ENCODE measurements around the gene PHLDA1.

PHLDA1 gene

DNA sequence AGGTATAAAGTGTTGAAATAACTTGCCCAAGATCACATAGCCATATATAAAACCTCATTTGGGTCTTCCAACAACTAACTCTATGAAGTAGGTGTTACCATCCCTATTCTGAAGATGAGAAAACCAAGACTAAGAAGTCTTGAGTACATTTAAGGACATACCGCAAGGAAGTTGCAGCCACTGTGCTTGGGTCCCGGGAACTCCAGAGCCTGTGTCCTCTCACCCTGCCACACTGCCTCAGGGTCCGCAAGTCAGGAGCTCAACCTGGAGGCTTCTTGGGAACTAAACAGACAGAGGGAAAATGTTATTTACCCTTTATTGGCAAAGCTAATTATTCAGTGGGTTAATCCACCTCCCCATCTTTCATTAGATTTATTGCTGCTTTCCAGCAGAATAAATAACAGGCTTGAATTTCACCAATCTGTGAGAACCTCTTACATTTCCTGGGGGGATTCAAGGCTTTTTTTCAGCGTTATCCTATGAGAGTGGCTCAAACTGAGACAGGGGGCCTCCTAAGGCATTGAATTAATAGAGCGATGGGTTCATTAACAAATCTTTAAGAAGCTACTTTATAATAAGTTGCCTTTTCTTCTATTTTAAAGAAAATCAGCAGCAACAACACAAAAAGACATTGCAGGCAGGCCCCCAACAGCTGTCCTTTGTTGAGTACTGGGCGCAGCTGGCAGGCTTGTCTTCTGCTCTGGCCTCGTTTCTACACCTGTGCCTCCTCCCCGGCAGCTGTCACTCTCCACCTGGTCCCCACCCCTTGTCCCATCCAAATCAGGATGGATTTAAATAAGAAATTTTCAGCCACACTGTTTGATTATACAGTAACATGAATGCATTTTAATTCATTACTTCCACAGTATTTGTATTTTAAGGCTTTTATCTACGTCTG, 25.3 kb downstream of the PHLDA1 start:
- no peak for TF ChIP-seq Cebpa-rat (IDR thresholded peaks at IDR 0.05)
- H3K27me3 ChIP-seq, result no peaks in the 10 kb centered on the region
- H3K4me3 ChIP-seq, result no peak overlapping the region
- no peak overlapping the region for H3K9ac ChIP-seq
- no peak overlapping the region for H3K27ac ChIP-seq
- no peaks in the 10 kb centered on the region for H4K20me1 ChIP-seq
- H3K4me1 ChIP-seq, result no peaks in the 10 kb centered on the region
- no peaks in the 10 kb centered on the region for H3K36me3 ChIP-seq
- no peak overlapping the region for H3K4me2 ChIP-seq
- H3K9me3 ChIP-seq, result peaks cover 6% of the 10 kb centered on the region

DNA sequence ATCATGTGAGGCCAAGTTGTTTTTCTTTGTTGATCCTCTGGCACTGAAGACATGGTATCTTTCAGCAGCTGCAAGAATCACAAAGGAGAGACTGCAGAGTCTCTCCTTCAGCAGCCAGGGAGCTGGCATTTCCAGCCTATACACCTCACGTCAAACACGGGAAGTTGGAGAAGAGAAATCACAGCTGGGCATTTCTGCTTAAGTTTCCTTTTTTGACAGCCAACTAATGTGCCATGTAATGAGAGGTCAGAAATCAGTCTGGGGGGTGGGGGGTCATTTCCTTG, 28.3 kb downstream of the PHLDA1 start:
- no peaks in the 10 kb centered on the region for H3K27me3 ChIP-seq
- no peaks in the 10 kb centered on the region for H3K4me1 ChIP-seq
- no peak overlapping the region for H3K9ac ChIP-seq
- no peaks in the 10 kb centered on the region for H3K36me3 ChIP-seq
- H3K4me2 ChIP-seq, result no peak overlapping the region
- TF ChIP-seq Cebpa-rat (IDR thresholded peaks at IDR 0.05), result no peak
- H3K4me3 ChIP-seq, result no peak overlapping the region
- no peaks in the 10 kb centered on the region for H4K20me1 ChIP-seq
- peaks cover 6% of the 10 kb centered on the region for H3K9me3 ChIP-seq
- no peak overlapping the region for H3K27ac ChIP-seq

GRCh38 chr12:76002598-76003354, 28.8 kb downstream of the PHLDA1 start:
- Histone ChIP-seq H3K9ac (no peak overlapping the region), H3K4me3 (no peak overlapping the region), H3K4me1 (no peaks in the 10 kb centered on the region), H3K27me3 (no peaks in the 10 kb centered on the region), H3K9me3 (peaks cover 6% of the 10 kb centered on the region), H3K4me2 (no peak overlapping the region), H3K27ac (no peak overlapping the region), H4K20me1 (no peaks in the 10 kb centered on the region), H3K36me3 (no peaks in the 10 kb centered on the region)
- no peak for TF ChIP-seq Cebpa-rat (IDR thresholded peaks at IDR 0.05)

DNA sequence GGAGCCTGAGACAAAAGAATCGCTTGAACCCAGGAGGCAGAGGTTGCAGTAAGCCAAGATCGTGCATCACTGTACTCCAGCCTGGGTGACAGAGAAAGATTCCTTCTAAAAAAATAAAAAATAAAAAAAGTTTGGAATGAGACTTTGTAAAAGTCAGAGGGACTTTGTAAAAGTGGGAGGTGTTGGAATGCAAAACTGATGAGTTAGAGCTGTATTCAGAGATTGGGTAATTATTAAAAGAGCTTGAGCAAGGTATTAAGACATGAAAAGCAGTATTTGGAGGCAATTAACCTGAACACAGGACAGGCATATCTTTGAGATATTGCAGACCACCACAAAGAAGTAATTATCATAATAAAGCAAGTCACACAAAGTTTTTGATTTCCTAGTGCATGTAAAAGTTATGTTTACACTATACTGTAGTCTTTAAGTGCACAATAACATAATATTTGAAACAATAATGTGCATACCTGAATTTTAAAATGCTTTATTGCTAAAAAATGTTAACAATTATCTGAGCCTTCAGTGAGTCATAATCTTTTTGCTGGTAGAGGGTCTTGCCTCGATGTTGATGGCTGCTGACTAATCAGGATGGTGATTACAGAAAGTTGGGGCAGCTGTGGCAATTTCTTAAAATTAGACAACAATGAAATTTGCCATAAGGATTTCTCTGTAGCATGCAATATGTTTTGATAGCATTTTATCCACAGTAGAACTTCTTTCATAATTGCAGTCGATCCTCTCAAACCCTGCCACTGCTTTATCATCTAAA, 33.1 kb downstream of the PHLDA1 start:
- Histone ChIP-seq H3K4me2 (no peak overlapping the region), H3K36me3 (no peaks in the 10 kb centered on the region), H3K4me3 (no peak overlapping the region)

DNA sequence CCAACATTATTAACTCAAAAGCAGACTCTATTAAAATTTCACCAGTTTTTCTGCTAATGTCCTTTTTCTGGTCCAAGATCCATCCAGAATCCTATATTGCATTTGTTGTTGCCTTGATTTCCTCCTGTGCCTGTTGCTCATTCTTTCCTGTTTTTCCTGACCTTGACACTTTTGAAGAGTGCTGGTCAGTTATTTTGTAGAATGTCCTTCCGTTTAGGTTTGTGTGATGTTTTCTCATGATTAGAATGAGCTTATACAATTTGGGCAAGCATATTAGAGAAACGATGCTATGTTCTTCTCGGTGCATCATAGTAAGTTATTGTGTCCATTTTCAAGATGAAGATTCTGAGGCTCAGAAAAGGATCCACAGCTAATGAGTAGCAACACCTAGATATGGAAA, 33.9 kb downstream of the PHLDA1 start:
- no peak for TF ChIP-seq Cebpa-rat (IDR thresholded peaks at IDR 0.05)
- Histone ChIP-seq H3K36me3 (no peaks in the 10 kb centered on the region), H3K9ac (no peak overlapping the region), H3K4me2 (no peak overlapping the region), H3K27me3 (no peaks in the 10 kb centered on the region), H4K20me1 (no peaks in the 10 kb centered on the region), H3K9me3 (no peaks in the 10 kb centered on the region), H3K27ac (no peak overlapping the region), H3K4me3 (no peak overlapping the region), H3K4me1 (no peaks in the 10 kb centered on the region)

More for the DNA sequence above, 33.1 kb downstream of the PHLDA1 start:
- no peak overlapping the region for H3K9ac ChIP-seq
- TF ChIP-seq Cebpa-rat (IDR thresholded peaks at IDR 0.05), result no peak
- no peaks in the 10 kb centered on the region for H4K20me1 ChIP-seq
- no peaks in the 10 kb centered on the region for H3K27me3 ChIP-seq
- H3K9me3 ChIP-seq, result no peaks in the 10 kb centered on the region
- no peak overlapping the region for H3K27ac ChIP-seq
- H3K4me1 ChIP-seq, result no peaks in the 10 kb centered on the region

DNA sequence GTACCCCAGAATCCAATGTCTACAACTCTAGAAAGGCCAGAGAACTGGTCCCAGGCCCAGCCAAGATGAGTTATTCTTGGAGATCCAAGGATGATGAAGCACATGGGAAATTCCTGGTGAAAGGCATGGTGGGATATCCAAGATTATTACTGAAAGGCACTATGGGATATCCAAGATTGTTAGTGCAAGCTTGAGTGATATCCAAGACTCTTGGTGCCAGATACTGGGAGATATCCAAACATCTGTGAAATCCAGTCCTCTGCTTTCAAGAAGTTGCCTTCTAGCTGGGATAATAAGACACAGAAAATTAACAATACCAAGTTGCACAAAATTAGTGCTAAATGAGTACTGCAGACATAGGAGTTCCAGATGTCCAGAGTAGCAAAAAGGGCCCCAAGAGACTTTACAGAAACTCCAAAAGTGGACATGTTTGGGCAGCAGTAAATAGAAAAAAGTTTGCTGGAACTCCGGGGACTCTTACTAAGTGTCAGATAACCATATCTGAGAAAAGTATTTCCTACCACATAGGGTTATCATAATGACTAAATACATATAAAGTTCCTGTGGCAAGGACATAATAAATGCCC, 34.6 kb downstream of the PHLDA1 start:
- Histone ChIP-seq H3K4me1 (no peaks in the 10 kb centered on the region), H3K27me3 (no peaks in the 10 kb centered on the region), H3K36me3 (no peaks in the 10 kb centered on the region), H3K4me3 (no peak overlapping the region), H3K27ac (no peak overlapping the region), H3K9ac (no peak overlapping the region), H3K9me3 (no peaks in the 10 kb centered on the region), H3K4me2 (no peak overlapping the region), H4K20me1 (no peaks in the 10 kb centered on the region)
- TF ChIP-seq Cebpa-rat (IDR thresholded peaks at IDR 0.05), result no peak

DNA sequence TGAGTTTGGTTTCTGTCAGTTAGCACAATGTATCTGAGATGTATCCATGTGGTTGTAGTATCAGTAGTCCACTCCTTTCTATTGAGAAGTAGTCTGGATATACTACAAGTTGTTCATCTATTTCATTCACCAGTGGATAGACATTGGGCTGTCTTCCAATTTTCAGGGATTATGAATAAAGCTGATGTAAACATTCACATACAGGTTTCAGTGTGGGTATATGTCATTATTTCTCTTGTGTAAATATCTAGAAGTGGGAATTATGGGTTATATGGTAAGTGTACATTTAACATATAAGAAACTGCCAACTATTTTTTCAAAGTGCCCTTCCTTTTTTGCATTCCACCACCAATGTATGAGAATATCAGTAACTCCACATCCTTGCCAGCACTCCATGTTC, 35.9 kb downstream of the PHLDA1 start:
- Histone ChIP-seq H3K36me3 (no peaks in the 10 kb centered on the region), H3K9ac (no peak overlapping the region), H3K4me3 (no peak overlapping the region), H3K9me3 (no peaks in the 10 kb centered on the region), H3K4me1 (no peaks in the 10 kb centered on the region), H3K4me2 (no peak overlapping the region), H3K27me3 (no peaks in the 10 kb centered on the region), H4K20me1 (no peaks in the 10 kb centered on the region), H3K27ac (no peak overlapping the region)
- no peak for TF ChIP-seq Cebpa-rat (IDR thresholded peaks at IDR 0.05)

DNA sequence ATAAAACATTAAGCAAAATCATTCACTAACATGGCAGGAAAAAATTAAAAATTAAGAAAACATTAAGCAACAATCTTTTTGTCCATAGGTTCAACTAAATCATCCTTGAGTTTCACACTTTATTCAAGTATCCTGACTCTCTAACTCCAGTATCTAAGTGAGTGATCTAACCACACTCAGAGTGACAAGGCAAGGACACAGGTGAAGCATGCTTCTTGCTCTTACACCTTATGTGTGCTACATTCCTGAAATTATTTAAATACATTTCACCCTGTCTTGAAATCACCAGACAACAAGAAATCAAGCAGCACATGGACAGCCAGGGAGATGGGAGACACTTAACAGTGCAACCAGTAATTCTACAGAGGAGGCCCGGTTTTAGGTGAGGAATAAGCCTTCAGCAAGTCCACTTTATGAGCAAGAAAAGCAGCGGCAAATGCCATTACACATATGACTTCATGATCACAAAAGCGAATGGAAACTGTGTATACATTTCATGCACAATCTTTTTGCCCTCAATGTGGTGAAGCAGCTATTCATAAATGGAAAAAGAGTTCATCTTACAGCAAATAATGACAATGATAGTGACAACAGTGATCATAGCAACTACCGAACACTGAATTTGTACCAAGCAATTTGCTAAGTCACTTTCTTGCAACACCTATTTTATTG, 37.4 kb downstream of the PHLDA1 start:
- Histone ChIP-seq H3K36me3 (no peaks in the 10 kb centered on the region), H3K4me2 (no peak overlapping the region), H3K9ac (no peak overlapping the region), H4K20me1 (no peaks in the 10 kb centered on the region), H3K27ac (no peak overlapping the region), H3K4me1 (no peaks in the 10 kb centered on the region), H3K9me3 (no peaks in the 10 kb centered on the region), H3K27me3 (no peaks in the 10 kb centered on the region), H3K4me3 (no peak overlapping the region)
- no peak for TF ChIP-seq Cebpa-rat (IDR thresholded peaks at IDR 0.05)

DNA sequence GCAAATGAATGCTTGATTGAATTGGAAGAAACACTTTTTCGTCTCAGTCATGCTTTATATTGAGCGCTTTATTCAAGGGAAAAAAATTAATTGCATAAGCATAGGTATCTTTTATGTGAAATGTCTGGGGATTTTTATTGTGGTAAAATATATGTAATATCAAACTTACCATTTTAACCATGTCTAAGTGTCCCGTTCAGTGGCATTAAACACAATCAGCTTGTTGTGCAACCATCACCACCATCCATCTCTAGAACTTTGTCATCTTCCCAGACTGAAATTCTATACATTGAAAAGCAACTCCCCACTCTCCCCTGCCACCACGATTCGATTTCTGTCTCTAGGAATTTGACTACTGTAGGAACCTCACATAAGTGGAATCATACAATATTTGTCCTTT, 39.8 kb downstream of the PHLDA1 start:
- Histone ChIP-seq H3K4me1 (no peaks in the 10 kb centered on the region), H3K9me3 (no peaks in the 10 kb centered on the region), H3K27me3 (no peaks in the 10 kb centered on the region), H4K20me1 (no peaks in the 10 kb centered on the region), H3K4me2 (no peak overlapping the region), H3K27ac (no peak overlapping the region), H3K36me3 (no peaks in the 10 kb centered on the region), H3K9ac (no peak overlapping the region), H3K4me3 (no peak overlapping the region)
- no peak for TF ChIP-seq Cebpa-rat (IDR thresholded peaks at IDR 0.05)

Data from BLaER1 (cell line).